Neural cell (in vitro differentiated cells): ENCODE results near the gene PTPRK. TPM values are rescaled to one million over a fixed set of nuclear protein-coding genes. Genes with fewer than 3 reads are reported as not detected.
"Not testable (repeated sequence)": the region's sequence is repeated elsewhere in the genome, so short reads cannot be mapped to it uniquely, and the experiment has no call there.

Experiments
- H2AFZ ChIP-seq: fragments of 200-600, 300-800 bp; sonication (generic), shearing (Covaris generic); 2 replicates; pipeline ENCODE4 v1.6.0; 2014; ENCODE audit warnings: low read depth, mild to moderate bottlenecking, antibody characterized with exemption, low read length, moderate library complexity
- H3F3A ChIP-seq: fragments of 200-600 bp; shearing (Covaris generic); 2 replicates; pipeline ENCODE4 v1.6.1; 2016; ENCODE audit warnings: mild to moderate bottlenecking, moderate library complexity, mixed read lengths, antibody characterized with exemption, low read length; ENCODE audit not compliant: insufficient read depth, poor library complexity, severe bottlenecking
- H3K27ac ChIP-seq: fragments of 200-600, 300-800 bp; sonication (generic), shearing (Covaris generic); 2 replicates; pipeline ENCODE4 v1.5.1; 2014; ENCODE audit warnings: mild to moderate bottlenecking, low read length, moderate library complexity
- H3K27me3 ChIP-seq: fragments of 300-800, 200-600 bp; sonication (generic), shearing (Covaris generic); 2 replicates; pipeline ENCODE4 v1.6.0; 2014; ENCODE audit warnings: mild to moderate bottlenecking, low read depth, low read length, moderate library complexity; ENCODE audit not compliant: insufficient read depth
- H3K36me3 ChIP-seq: fragments of 300-800, 200-600 bp; sonication (generic), shearing (Covaris generic); 2 replicates; pipeline ENCODE4 v1.5.1; 2014; ENCODE audit warnings: mild to moderate bottlenecking, antibody characterized with exemption, low read length, moderate library complexity; ENCODE audit not compliant: insufficient read depth
- H3K4me2 ChIP-seq: fragments of 300-800, 200-600 bp; sonication (generic), shearing (Covaris generic); 2 replicates; pipeline ENCODE4 v1.6.0; 2014; ENCODE audit warnings: mild to moderate bottlenecking, low read length
- H3K4me3 ChIP-seq: fragments of 300-800, 200-600 bp; sonication (generic), shearing (Covaris generic); 2 replicates; pipeline ENCODE4 v1.5.1; 2014; ENCODE audit warnings: mild to moderate bottlenecking, low read length, moderate library complexity
- H3K79me2 ChIP-seq: fragments of 200-600 bp; shearing (Covaris generic); replicated peaks from 2 replicates; pipeline ENCODE4 v1.6.0; 2014; ENCODE audit warnings: mild to moderate bottlenecking, low read length, moderate library complexity; ENCODE audit not compliant: insufficient read depth
- H3K9ac ChIP-seq: fragments of 300-800, 200-600 bp; sonication (generic), shearing (Covaris generic); 2 replicates; pipeline ENCODE4 v1.6.1; 2016; ENCODE audit warnings: mild to moderate bottlenecking, low read length, mixed read lengths
- H3K9me2 ChIP-seq: fragments of 200-600 bp; shearing (Covaris generic); 2 replicates; pipeline ENCODE4 v1.6.1; 2016; ENCODE audit warnings: mild to moderate bottlenecking, low read length, mixed read lengths; ENCODE audit not compliant: insufficient read depth
- H3K9me3 ChIP-seq: fragments of 200-600, 300-800 bp; sonication (generic), shearing (Covaris generic); 2 replicates; pipeline ENCODE4 v1.6.1; 2016; ENCODE audit warnings: mild to moderate bottlenecking, mixed run types, low read length, moderate library complexity, mixed read lengths
- H4K20me1 ChIP-seq: fragments of 200-600 bp; shearing (Covaris generic); 2 replicates; pipeline ENCODE4 v1.6.1; 2016; ENCODE audit warnings: mild to moderate bottlenecking, mixed run types; ENCODE audit not compliant: insufficient read depth
- EP300 ChIP-seq: fragments of 450-650 bp; conservative IDR thresholded peaks from 2 replicates; pipeline ENCODE4 v1.6.1; 2014; ENCODE audit warnings: antibody characterized with exemption, mild to moderate bottlenecking, moderate library complexity; ENCODE audit not compliant: poor library complexity, severe bottlenecking
- EZH2 ChIP-seq: fragments of 200-600, 300-800 bp; shearing (Covaris generic), sonication (generic); IDR thresholded peaks from 2 replicates; pipeline ENCODE4 v1.6.1; 2014; ENCODE audit warnings: antibody characterized with exemption, low read length, borderline replicate concordance, mild to moderate bottlenecking; ENCODE audit not compliant: insufficient read depth, poor library complexity, severe bottlenecking
- MXI1 ChIP-seq: fragments of 450-650 bp; conservative IDR thresholded peaks from 2 replicates; pipeline ENCODE4 v1.6.1; 2014; ENCODE audit warnings: antibody characterized with exemption, mild to moderate bottlenecking; ENCODE audit not compliant: poor library complexity, severe bottlenecking
- POLR2AphosphoS5 ChIP-seq: IDR thresholded peaks from 2 replicates; pipeline ENCODE4 v1.6.1; 2012
- RAD21 ChIP-seq: fragments of 450-650 bp; conservative IDR thresholded peaks from 2 replicates; pipeline ENCODE4 v1.6.1; 2014; ENCODE audit warnings: antibody characterized with exemption, mild to moderate bottlenecking, moderate library complexity
- SMC3 ChIP-seq: fragments of 450-650 bp; conservative IDR thresholded peaks from 2 replicates; pipeline ENCODE4 v1.6.1; 2014; ENCODE audit warnings: antibody characterized with exemption, mild to moderate bottlenecking, moderate library complexity; ENCODE audit not compliant: poor library complexity
- TAF1 ChIP-seq: IDR thresholded peaks from 2 replicates; pipeline ENCODE4 v1.6.1; 2012; ENCODE audit warnings: low read depth
- polyA plus RNA-seq: library from polyadenylated mRNA; depleted of rRNA; stranded (reverse); fragments of >200 nt; gene quantifications from 2 replicates; pipeline ENCODE4 v1.2.3, GENCODE V29; 2014
- TF ChIP-seq, protein P1 (sequence below): fragments of 450-650 bp; IDR thresholded peaks from 2 replicates; pipeline ENCODE4 v1.5.1; 2014; ENCODE audit warnings: antibody characterized with exemption, mild to moderate bottlenecking, moderate library complexity; ENCODE audit not compliant: poor library complexity, severe bottlenecking
- TF ChIP-seq, protein P2 (sequence below): IDR thresholded peaks from 2 replicates; pipeline ENCODE4 v1.6.1; 2012; ENCODE audit warnings: borderline replicate concordance

Gene PTPRK
- polyA plus RNA-seq, 1 donor from 2014 or later: 10.4 TPM

DNA sequence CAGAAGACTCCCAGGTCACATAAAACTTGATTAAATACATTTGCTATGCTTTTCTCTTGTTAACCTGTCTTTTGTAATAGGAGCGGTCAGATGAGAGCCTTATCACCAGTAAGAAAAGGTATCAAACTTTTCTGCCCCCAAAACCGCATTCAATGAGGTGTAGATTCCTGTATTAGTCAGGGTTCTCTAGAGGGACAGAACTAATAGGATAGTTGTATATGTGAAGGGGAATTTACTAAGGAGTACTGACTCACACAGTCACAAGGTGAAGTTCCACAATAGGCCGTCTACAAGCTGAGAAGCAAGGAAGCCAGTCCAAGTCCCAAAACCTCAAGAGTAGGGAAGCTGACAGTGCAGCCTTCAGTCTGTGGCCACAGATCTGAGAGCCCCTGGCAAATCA lies 32.7 kb downstream of the PTPRK start:
- H3K79me2 ChIP-seq: no peaks in the 10 kb centered on the region
- no peaks in the 10 kb centered on the region for H3F3A ChIP-seq
- TF ChIP-seq, protein P1, sequence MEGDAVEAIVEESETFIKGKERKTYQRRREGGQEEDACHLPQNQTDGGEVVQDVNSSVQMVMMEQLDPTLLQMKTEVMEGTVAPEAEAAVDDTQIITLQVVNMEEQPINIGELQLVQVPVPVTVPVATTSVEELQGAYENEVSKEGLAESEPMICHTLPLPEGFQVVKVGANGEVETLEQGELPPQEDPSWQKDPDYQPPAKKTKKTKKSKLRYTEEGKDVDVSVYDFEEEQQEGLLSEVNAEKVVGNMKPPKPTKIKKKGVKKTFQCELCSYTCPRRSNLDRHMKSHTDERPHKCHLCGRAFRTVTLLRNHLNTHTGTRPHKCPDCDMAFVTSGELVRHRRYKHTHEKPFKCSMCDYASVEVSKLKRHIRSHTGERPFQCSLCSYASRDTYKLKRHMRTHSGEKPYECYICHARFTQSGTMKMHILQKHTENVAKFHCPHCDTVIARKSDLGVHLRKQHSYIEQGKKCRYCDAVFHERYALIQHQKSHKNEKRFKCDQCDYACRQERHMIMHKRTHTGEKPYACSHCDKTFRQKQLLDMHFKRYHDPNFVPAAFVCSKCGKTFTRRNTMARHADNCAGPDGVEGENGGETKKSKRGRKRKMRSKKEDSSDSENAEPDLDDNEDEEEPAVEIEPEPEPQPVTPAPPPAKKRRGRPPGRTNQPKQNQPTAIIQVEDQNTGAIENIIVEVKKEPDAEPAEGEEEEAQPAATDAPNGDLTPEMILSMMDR: no peak
- TF ChIP-seq EZH2 (no peak), RAD21 (no peak), TAF1 (no peak), POLR2AphosphoS5 (no peak), SMC3 (no peak), EP300 (no peak), MXI1 (no peak)
- TF ChIP-seq, protein P2, sequence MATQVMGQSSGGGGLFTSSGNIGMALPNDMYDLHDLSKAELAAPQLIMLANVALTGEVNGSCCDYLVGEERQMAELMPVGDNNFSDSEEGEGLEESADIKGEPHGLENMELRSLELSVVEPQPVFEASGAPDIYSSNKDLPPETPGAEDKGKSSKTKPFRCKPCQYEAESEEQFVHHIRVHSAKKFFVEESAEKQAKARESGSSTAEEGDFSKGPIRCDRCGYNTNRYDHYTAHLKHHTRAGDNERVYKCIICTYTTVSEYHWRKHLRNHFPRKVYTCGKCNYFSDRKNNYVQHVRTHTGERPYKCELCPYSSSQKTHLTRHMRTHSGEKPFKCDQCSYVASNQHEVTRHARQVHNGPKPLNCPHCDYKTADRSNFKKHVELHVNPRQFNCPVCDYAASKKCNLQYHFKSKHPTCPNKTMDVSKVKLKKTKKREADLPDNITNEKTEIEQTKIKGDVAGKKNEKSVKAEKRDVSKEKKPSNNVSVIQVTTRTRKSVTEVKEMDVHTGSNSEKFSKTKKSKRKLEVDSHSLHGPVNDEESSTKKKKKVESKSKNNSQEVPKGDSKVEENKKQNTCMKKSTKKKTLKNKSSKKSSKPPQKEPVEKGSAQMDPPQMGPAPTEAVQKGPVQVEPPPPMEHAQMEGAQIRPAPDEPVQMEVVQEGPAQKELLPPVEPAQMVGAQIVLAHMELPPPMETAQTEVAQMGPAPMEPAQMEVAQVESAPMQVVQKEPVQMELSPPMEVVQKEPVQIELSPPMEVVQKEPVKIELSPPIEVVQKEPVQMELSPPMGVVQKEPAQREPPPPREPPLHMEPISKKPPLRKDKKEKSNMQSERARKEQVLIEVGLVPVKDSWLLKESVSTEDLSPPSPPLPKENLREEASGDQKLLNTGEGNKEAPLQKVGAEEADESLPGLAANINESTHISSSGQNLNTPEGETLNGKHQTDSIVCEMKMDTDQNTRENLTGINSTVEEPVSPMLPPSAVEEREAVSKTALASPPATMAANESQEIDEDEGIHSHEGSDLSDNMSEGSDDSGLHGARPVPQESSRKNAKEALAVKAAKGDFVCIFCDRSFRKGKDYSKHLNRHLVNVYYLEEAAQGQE: no peak
- H3K9ac ChIP-seq: no peak overlapping the region
- H3K27ac ChIP-seq: no peak overlapping the region
- no peaks in the 10 kb centered on the region for H3K36me3 ChIP-seq
- no peak overlapping the region for H3K4me3 ChIP-seq
- no peaks in the 10 kb centered on the region for H3K9me2 ChIP-seq
- no peaks in the 10 kb centered on the region for H4K20me1 ChIP-seq
- H3K9me3 ChIP-seq: no peaks in the 10 kb centered on the region
- no peak overlapping the region for H3K4me2 ChIP-seq
- H3K27me3 ChIP-seq: no peaks in the 10 kb centered on the region
- H2AFZ ChIP-seq: no peak overlapping the region

DNA sequence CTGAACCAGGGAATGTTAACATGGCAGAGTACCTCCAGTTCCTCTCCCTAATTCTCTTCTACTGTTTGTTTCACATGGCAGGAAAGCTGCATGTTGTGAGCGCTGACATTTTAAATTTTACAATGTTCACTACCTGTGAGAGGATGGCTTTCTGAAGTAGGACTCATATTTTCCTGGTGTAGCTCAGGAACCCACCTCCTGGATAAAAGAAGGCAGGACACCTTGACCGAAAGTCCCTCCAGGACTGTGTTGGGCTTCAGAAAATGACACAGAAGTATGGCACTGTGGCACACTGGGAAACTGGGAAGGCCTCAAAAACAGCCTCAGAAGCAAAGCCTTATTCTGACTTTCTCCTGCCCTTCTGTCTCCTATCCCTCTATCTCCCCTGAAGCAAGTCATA lies 33.3 kb downstream of the PTPRK start:
- no peak for TF ChIP-seq MXI1
- H3K9me3 ChIP-seq: no peaks in the 10 kb centered on the region
- no peaks in the 10 kb centered on the region for H4K20me1 ChIP-seq
- H3K9me2 ChIP-seq: no peaks in the 10 kb centered on the region
- no peaks in the 10 kb centered on the region for H3K79me2 ChIP-seq
- no peaks in the 10 kb centered on the region for H3K27me3 ChIP-seq
- H2AFZ ChIP-seq: no peak overlapping the region
- no peak overlapping the region for H3K4me2 ChIP-seq
- H3K27ac ChIP-seq: no peak overlapping the region
- no peak overlapping the region for H3K9ac ChIP-seq
- no peak overlapping the region for H3K4me3 ChIP-seq
- no peaks in the 10 kb centered on the region for H3F3A ChIP-seq
- H3K36me3 ChIP-seq: no peaks in the 10 kb centered on the region

DNA sequence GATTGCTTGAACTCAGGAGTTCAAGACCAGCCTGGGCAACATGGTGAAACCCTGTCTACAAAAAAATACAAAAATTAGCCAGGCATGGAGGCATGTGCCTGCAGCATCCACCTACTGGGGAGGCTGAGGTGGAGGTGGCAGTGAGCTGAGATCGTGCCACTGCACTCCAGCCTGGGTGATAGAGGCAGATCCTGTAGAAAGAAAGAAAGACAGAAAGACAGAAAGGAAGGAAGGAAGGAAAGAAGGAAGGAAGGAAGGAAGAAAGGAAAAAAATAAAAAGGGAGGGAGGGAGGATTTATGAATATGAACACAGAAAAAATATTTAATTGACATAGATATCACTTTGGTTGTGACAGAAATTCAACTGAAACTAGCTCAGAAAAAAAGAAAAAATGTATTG lies 33.8 kb downstream of the PTPRK start:
- H3K9me3 ChIP-seq, H4K20me1 ChIP-seq, H3K9me2 ChIP-seq, H2AFZ ChIP-seq, H3K36me3 ChIP-seq, H3K9ac ChIP-seq, H3K27me3 ChIP-seq, H3K4me3 ChIP-seq, H3K4me2 ChIP-seq, H3F3A ChIP-seq, H3K79me2 ChIP-seq, H3K27ac ChIP-seq: not testable (repeated sequence)
